Suppressor macrophage (primary cell): ENCODE data around the gene FHL3.

ENCODE experiments used
- DNase-seq, 4 experiments: peaks; one replicate each; pipeline ENCODE4 v3.0.0-alpha.2; 2020 to 2022

The FHL3 gene

GRCh38 chr1:38012363-38013226 lies 7.3 kb upstream of the FHL3 start, which contains the start of gene UTP11:
TSS of gene UTP11 (plus strand) at chr1:38012734. CDS start at chr1:38012803, 69 bp downstream.
- DNase-seq = peak; percentile 97 to 100 (median 98)

- DNase-seq = no peak
These were observed 4.5 kb upstream of the FHL3 start for GRCh38 chr1:38009841-38010180.

GRCh38 chr1:38009088-38009840 lies 4.0 kb upstream of the FHL3 start:
- peak; percentile 34 to 66 (median 53) for DNase-seq

GRCh38 chr1:38006008-38006828 lies 904 bp upstream of the FHL3 start:
- no peak for DNase-seq

- DNase-seq = peak in 3 of 4 experiments; percentile 23 to 44 (median 33)
These were observed 818 bp downstream of the FHL3 start for GRCh38 chr1:38004284-38005108.

GRCh38 chr1:38003261-38004250 lies 1.8 kb downstream of the FHL3 start:
- peak in 3 of 4 experiments; percentile 28 to 51 (median 36) for DNase-seq

- peak; percentile 46 to 76 (median 64) for DNase-seq
These were observed 4.5 kb downstream of the FHL3 start for GRCh38 chr1:38000529-38001455.

- DNase-seq = no peak
These were observed 5.1 kb downstream of the FHL3 start for GRCh38 chr1:38000233-38000528.

- DNase-seq = peak; percentile 60 to 81 (median 76)
These were observed 5.7 kb downstream of the FHL3 start for GRCh38 chr1:37999430-38000232.

- no peak for DNase-seq
These were observed 6.3 kb downstream of the FHL3 start for GRCh38 chr1:37998913-37999429.

GRCh38 chr1:37998089-37998808 lies 7.1 kb downstream of the FHL3 start:
- no peak for DNase-seq

GRCh38 chr1:37997256-37998088 lies 7.8 kb downstream of the FHL3 start:
- no peak for DNase-seq

GRCh38 chr1:37995751-37996345 lies 9.5 kb downstream of the FHL3 start:
- peak; percentile 52 to 83 (median 62) for DNase-seq

GRCh38 chr1:37994886-37995566 lies 10.3 kb downstream of the FHL3 start:
- DNase-seq = peak; percentile 58 to 76 (median 72)

GRCh38 chr1:37989361-37989930 lies 15.9 kb downstream of the FHL3 start:
- DNase-seq = peak; percentile 63 to 79 (median 73)
